BLaER1 treated with 17β-estradiol and CSF1 and Interleukin-3, amounts not matched to agents 10 nM and 100 nM (cell line): ENCODE results near the gene SHANK3.

ENCODE experiments used
- H3K27ac ChIP-seq, 11 experiments: shearing (Covaris generic); formaldehyde crosslinking; 2 replicates each; pipeline ENCODE4 v1.8.1; 2022
- H3K27me3 ChIP-seq, 11 experiments: shearing (Covaris generic); formaldehyde crosslinking; 2 replicates each; pipeline ENCODE4 v1.8.1; 2022
- H3K36me3 ChIP-seq, 11 experiments: shearing (Covaris generic); formaldehyde crosslinking; 2 replicates each; pipeline ENCODE4 v1.8.1; 2022
- H3K4me1 ChIP-seq, 10 experiments: shearing (Covaris generic); formaldehyde crosslinking; 2 replicates each; pipeline ENCODE4 v1.8.1; 2022
- H3K4me2 ChIP-seq, 11 experiments: shearing (Covaris generic); formaldehyde crosslinking; 2 replicates each; pipeline ENCODE4 v1.8.1; 2022
- H3K4me3 ChIP-seq, 10 experiments: shearing (Covaris generic); formaldehyde crosslinking; 2 replicates each; pipeline ENCODE4 v1.8.1; 2022
- H3K9ac ChIP-seq, 11 experiments: shearing (Covaris generic); formaldehyde crosslinking; 2 replicates each; pipeline ENCODE4 v1.8.1; 2022
- H3K9me3 ChIP-seq, 11 experiments: shearing (Covaris generic); formaldehyde crosslinking; replicated peaks in 1 of 11; 2 replicates each; pipeline ENCODE4 v1.8.1; 2022
- H4K20me1 ChIP-seq, 11 experiments: shearing (Covaris generic); formaldehyde crosslinking; 2 replicates each; pipeline ENCODE4 v1.8.1; 2022
- Cebpa-rat ChIP-seq, 11 experiments: shearing (Covaris generic); IDR thresholded peaks; 2 replicates each; pipeline ENCODE4 v1.8.1; 2022

The SHANK3 gene

DNA sequence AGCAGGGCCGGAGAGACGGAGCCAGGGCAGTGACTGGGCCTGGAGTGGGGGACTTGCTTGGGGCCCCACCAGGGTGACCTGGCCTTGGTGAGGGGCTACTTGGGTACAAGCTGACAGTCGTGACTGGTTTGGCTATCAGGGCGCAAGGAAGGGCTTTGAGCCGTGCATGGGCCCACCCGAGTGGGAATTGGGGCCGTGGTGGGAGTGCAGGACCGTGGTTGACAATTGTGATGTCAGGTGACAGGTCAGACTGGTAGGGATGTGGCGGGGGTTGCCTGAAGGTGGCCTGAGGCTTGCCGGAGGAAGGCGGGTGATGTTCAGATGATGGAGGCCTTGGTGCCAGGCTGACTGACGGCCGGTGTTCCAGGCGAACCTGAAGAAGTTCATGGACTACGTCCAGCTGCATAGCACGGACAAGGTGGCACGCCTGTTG, 5.6 kb downstream of the SHANK3 start:
- TF ChIP-seq Cebpa-rat (IDR thresholded peaks at IDR 0.05): no peak
- peaks cover 0 to 6% (median 0%) of the 10 kb centered on the region in 11 experiments; a peak in 4 of 22 replicates for H3K27me3 ChIP-seq
- H3K9me3 ChIP-seq: peaks cover 0 to 33% (median 22%) of the 10 kb centered on the region in 11 experiments; a peak in 14 of 22 replicates
- peaks cover 5 to 63% (median 51%) of the 10 kb centered on the region in 11 experiments; a peak in 20 of 22 replicates for H3K36me3 ChIP-seq
- H3K4me1 ChIP-seq: peaks cover 16 to 25% (median 18%) of the 10 kb centered on the region in 10 experiments
- no peak overlapping the region for H3K9ac ChIP-seq
- H4K20me1 ChIP-seq: peaks cover 0 to 56% (median 34%) of the 10 kb centered on the region in 11 experiments; a peak in 18 of 22 replicates
- no peak overlapping the region for H3K27ac ChIP-seq
- H3K4me2 ChIP-seq: no peak overlapping the region
- H3K4me3 ChIP-seq: no peak overlapping the region

DNA sequence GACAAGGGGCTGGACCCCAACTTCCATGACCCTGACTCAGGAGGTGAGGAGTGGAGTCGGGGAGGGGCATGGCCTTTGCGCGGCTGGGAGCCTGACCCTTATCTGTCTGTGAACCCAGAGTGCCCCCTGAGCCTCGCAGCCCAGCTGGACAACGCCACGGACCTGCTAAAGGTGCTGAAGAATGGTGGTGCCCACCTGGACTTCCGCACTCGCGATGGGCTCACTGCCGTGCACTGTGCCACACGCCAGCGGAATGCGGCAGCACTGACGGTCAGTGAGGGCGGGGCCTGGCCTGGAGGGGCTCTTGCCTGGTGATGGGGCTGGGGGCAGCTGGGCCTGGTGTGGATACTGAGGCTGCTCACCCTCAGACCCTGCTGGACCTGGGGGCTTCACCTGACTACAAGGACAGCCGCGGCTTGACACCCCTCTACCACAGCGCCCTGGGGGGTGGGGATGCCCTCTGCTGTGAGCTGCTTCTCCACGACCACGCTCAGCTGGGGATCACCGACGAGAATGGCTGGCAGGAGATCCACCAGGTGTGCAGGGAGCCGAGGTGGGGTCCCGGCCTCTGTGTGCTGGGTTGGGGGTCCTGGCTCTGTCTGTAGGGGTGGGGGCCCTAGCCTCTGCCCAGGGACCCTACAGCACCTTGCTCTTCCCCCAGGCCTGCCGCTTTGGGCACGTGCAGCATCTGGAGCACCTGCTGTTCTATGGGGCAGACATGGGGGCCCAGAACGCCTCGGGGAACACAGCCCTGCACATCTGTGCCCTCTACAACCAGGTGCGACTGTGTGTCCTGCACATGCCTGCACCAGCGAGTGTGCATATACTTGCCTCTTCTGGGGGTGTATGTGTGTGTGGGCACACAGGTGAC, 6.3 kb downstream of the SHANK3 start:
- Histone ChIP-seq H3K27me3 (no peaks in the 10 kb centered on the region), H3K36me3 (peaks cover 5 to 66% (median 51%) of the 10 kb centered on the region in 11 experiments; a peak in 20 of 22 replicates), H3K4me3 (no peak overlapping the region), H3K27ac (no peak overlapping the region), H3K4me2 (no peak overlapping the region), H3K9ac (no peak overlapping the region), H4K20me1 (peaks cover 0 to 57% (median 35%) of the 10 kb centered on the region in 11 experiments; a peak in 18 of 22 replicates), H3K4me1 (peaks cover 10 to 20% (median 13%) of the 10 kb centered on the region in 10 experiments), H3K9me3 (peaks cover 0 to 35% (median 25%) of the 10 kb centered on the region in 11 experiments; a peak in 14 of 22 replicates)
- no peak for TF ChIP-seq Cebpa-rat (IDR thresholded peaks at IDR 0.05)

- H3K9me3 ChIP-seq: peaks cover 0 to 31% (median 24%) of the 10 kb centered on the region in 11 experiments; a peak in 14 of 22 replicates
- H3K4me1 ChIP-seq: peaks cover 0 to 13% (median 7%) of the 10 kb centered on the region in 10 experiments; a peak in 13 of 20 replicates
- H3K27me3 ChIP-seq: no peaks in the 10 kb centered on the region
- no peak overlapping the region for H3K4me2 ChIP-seq
- H3K9ac ChIP-seq: no peak overlapping the region
- H3K27ac ChIP-seq: no peak overlapping the region
- H3K36me3 ChIP-seq: peaks cover 5 to 65% (median 47%) of the 10 kb centered on the region in 11 experiments; a peak in 20 of 22 replicates
- H4K20me1 ChIP-seq: peaks cover 0 to 53% (median 22%) of the 10 kb centered on the region in 11 experiments; a peak in 11 of 22 replicates
- H3K4me3 ChIP-seq: no peak overlapping the region
- TF ChIP-seq Cebpa-rat (IDR thresholded peaks at IDR 0.05): no peak
Measured at GRCh38 chr22:50683086-50683993, 10.7 kb downstream of the SHANK3 start.

GRCh38 chr22:50683994-50684371, 11.4 kb downstream of the SHANK3 start:
- peaks cover 0 to 13% (median 7%) of the 10 kb centered on the region in 10 experiments; a peak in 13 of 20 replicates for H3K4me1 ChIP-seq
- no peaks in the 10 kb centered on the region for H3K27me3 ChIP-seq
- H3K9me3 ChIP-seq: peaks cover 0 to 24% (median 18%) of the 10 kb centered on the region in 11 experiments; a peak in 13 of 22 replicates
- H3K4me2 ChIP-seq: no peak overlapping the region
- no peak for TF ChIP-seq Cebpa-rat (IDR thresholded peaks at IDR 0.05)
- H3K27ac ChIP-seq: no peak overlapping the region
- H3K36me3 ChIP-seq: peaks cover 4 to 65% (median 47%) of the 10 kb centered on the region in 11 experiments; a peak in 19 of 22 replicates
- peaks cover 0 to 53% (median 21%) of the 10 kb centered on the region in 11 experiments; a peak in 11 of 22 replicates for H4K20me1 ChIP-seq
- H3K9ac ChIP-seq: no peak overlapping the region
- no peak overlapping the region for H3K4me3 ChIP-seq

- Histone ChIP-seq H4K20me1 (peaks cover 0 to 49% (median 21%) of the 10 kb centered on the region in 11 experiments; a peak in 11 of 22 replicates), H3K4me1 (peaks cover 0 to 13% (median 7%) of the 10 kb centered on the region in 10 experiments; a peak in 13 of 20 replicates), H3K9ac (no peak overlapping the region), H3K36me3 (peaks cover 0 to 65% (median 43%) of the 10 kb centered on the region in 11 experiments; a peak in 19 of 22 replicates), H3K4me2 (no peak overlapping the region), H3K27me3 (no peaks in the 10 kb centered on the region), H3K27ac (no peak overlapping the region), H3K4me3 (no peak overlapping the region), H3K9me3 (peaks cover 0 to 19% (median 13%) of the 10 kb centered on the region in 11 experiments; a peak in 13 of 22 replicates)
- no peak for TF ChIP-seq Cebpa-rat (IDR thresholded peaks at IDR 0.05)
Measured at GRCh38 chr22:50684501-50684900, 11.9 kb downstream of the SHANK3 start.

- Histone ChIP-seq H3K9ac (no peak overlapping the region), H4K20me1 (peaks cover 0 to 48% (median 23%) of the 10 kb centered on the region in 11 experiments; a peak in 12 of 22 replicates), H3K36me3 (peaks cover 0 to 66% (median 44%) of the 10 kb centered on the region in 11 experiments; a peak in 19 of 22 replicates), H3K27me3 (no peaks in the 10 kb centered on the region), H3K4me2 (no peak overlapping the region), H3K27ac (no peak overlapping the region), H3K4me3 (no peak overlapping the region), H3K9me3 (peaks cover 0 to 16% (median 13%) of the 10 kb centered on the region in 11 experiments; a peak in 14 of 22 replicates), H3K4me1 (peaks cover 0 to 13% (median 7%) of the 10 kb centered on the region in 10 experiments; a peak in 13 of 20 replicates)
- no peak for TF ChIP-seq Cebpa-rat (IDR thresholded peaks at IDR 0.05)
Measured at GRCh38 chr22:50684986-50685385, 12.4 kb downstream of the SHANK3 start.

- Histone ChIP-seq H3K4me3 (no peak overlapping the region), H3K9ac (peak overlapping the region in 1 of 11 experiments; percentile 35; a peak in 3 of 22 replicates), H3K4me2 (peak overlapping the region in 6 of 11 experiments; percentile 1 to 78 (median 40); a peak in 9 of 22 replicates), H3K9me3 (peaks cover 0 to 13% (median 8%) of the 10 kb centered on the region in 11 experiments; a peak in 13 of 22 replicates), H3K36me3 (peaks cover 0 to 62% (median 38%) of the 10 kb centered on the region in 11 experiments; a peak in 19 of 22 replicates), H4K20me1 (peaks cover 0 to 64% (median 41%) of the 10 kb centered on the region in 11 experiments; a peak in 12 of 22 replicates), H3K27ac (peak overlapping the region in 4 of 11 experiments; percentile 3 to 32 (median 9); a peak in 5 of 22 replicates), H3K27me3 (no peaks in the 10 kb centered on the region), H3K4me1 (peaks cover 0 to 23% (median 7%) of the 10 kb centered on the region in 10 experiments; a peak in 14 of 20 replicates)
- no peak for TF ChIP-seq Cebpa-rat (IDR thresholded peaks at IDR 0.05)
Measured at GRCh38 chr22:50686794-50687193, 14.2 kb downstream of the SHANK3 start.

- H3K27ac ChIP-seq: no peak overlapping the region
- peaks cover 0 to 7% (median 6%) of the 10 kb centered on the region in 11 experiments; a peak in 13 of 22 replicates for H3K9me3 ChIP-seq
- H3K36me3 ChIP-seq: peaks cover 0 to 67% (median 35%) of the 10 kb centered on the region in 11 experiments; a peak in 19 of 22 replicates
- peaks cover 0 to 32% (median 15%) of the 10 kb centered on the region in 10 experiments; a peak in 15 of 20 replicates for H3K4me1 ChIP-seq
- H3K9ac ChIP-seq: no peak overlapping the region
- H3K4me2 ChIP-seq: peak overlapping the region in 2 of 11 experiments; percentile 69 to 78; a peak in 3 of 22 replicates
- no peak for TF ChIP-seq Cebpa-rat (IDR thresholded peaks at IDR 0.05)
- no peak overlapping the region for H3K4me3 ChIP-seq
- no peaks in the 10 kb centered on the region for H3K27me3 ChIP-seq
- peaks cover 0 to 74% (median 51%) of the 10 kb centered on the region in 11 experiments; a peak in 13 of 22 replicates for H4K20me1 ChIP-seq
Measured at GRCh38 chr22:50687829-50688228, 15.2 kb downstream of the SHANK3 start.
